ENCODE measurements around the gene PCGF3. TPM values are rescaled to one million over a fixed set of nuclear protein-coding genes. Genes with fewer than 3 reads are reported as not detected.

PCGF3 gene
- total and polyA plus RNA-seq, 12 donors, result 17.5 to 50.8 (median 21.9) TPM

GRCh38 chr4:664713-665231 is 40.9 kb upstream of the PCGF3 start:
- Histone ChIP-seq H3K9me3 (no peaks in the 10 kb centered on the region), H3K36me3 (no peaks in the 10 kb centered on the region), H3K4me1 (peaks cover 0 to 19% (median 8%) of the 10 kb centered on the region in 9 donors), H3K27me3 (peaks cover 0 to 17% (median 2%) of the 10 kb centered on the region in 7 donors), H3K4me3 (peak overlapping the region in 1 of 10 donors; percentile 75), H3K27ac (no peak overlapping the region)
- ATAC-seq, result no peak
- DNase-seq, result peak in 1 of 2 donors; percentile 11
- intact Hi-C loops (cut with DNase I), result no loop called here
- TF ChIP-seq, protein P1, sequence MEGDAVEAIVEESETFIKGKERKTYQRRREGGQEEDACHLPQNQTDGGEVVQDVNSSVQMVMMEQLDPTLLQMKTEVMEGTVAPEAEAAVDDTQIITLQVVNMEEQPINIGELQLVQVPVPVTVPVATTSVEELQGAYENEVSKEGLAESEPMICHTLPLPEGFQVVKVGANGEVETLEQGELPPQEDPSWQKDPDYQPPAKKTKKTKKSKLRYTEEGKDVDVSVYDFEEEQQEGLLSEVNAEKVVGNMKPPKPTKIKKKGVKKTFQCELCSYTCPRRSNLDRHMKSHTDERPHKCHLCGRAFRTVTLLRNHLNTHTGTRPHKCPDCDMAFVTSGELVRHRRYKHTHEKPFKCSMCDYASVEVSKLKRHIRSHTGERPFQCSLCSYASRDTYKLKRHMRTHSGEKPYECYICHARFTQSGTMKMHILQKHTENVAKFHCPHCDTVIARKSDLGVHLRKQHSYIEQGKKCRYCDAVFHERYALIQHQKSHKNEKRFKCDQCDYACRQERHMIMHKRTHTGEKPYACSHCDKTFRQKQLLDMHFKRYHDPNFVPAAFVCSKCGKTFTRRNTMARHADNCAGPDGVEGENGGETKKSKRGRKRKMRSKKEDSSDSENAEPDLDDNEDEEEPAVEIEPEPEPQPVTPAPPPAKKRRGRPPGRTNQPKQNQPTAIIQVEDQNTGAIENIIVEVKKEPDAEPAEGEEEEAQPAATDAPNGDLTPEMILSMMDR (IDR thresholded peaks at IDR 0.05), result no peak
- WGBS, 2 donors, result 95 to 96% methylated on average over 24 of the region's 24 CpGs

DNA sequence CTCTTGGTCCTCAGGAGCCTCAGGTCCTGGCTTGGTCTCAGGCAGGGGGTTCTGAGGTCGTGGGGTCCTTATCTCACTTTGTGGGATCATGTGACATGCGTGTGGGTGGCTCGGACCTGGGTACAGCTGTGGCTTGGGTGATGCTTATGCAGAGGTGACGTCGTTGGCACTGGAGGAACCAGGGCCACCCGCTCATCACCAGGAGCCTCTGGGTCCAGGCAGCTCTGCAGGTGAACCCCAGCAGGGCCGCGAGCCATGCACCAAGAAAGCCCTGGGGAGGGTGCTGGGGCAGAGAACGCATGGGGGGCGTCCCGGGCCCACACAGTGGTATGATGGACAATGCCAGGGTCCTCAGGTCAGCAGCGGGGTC is 40.3 kb upstream of the PCGF3 start:
- WGBS, 2 donors, result 88 to 89% methylated on average over 12 of the region's 12 CpGs
- Histone ChIP-seq H3K4me1 (peaks cover 0 to 19% (median 8%) of the 10 kb centered on the region in 9 donors), H3K4me3 (no peak overlapping the region), H3K36me3 (peaks cover 0 to 4% (median 0%) of the 10 kb centered on the region in 9 donors), H3K27me3 (peaks cover 0 to 17% (median 2%) of the 10 kb centered on the region in 7 donors), H3K27ac (no peak overlapping the region), H3K9me3 (no peaks in the 10 kb centered on the region)
- DNase-seq (no peak), ATAC-seq (no peak)
- TF ChIP-seq, protein P1 (IDR thresholded peaks at IDR 0.05), result no peak
- intact Hi-C loops (cut with DNase I), result no loop called here

DNA sequence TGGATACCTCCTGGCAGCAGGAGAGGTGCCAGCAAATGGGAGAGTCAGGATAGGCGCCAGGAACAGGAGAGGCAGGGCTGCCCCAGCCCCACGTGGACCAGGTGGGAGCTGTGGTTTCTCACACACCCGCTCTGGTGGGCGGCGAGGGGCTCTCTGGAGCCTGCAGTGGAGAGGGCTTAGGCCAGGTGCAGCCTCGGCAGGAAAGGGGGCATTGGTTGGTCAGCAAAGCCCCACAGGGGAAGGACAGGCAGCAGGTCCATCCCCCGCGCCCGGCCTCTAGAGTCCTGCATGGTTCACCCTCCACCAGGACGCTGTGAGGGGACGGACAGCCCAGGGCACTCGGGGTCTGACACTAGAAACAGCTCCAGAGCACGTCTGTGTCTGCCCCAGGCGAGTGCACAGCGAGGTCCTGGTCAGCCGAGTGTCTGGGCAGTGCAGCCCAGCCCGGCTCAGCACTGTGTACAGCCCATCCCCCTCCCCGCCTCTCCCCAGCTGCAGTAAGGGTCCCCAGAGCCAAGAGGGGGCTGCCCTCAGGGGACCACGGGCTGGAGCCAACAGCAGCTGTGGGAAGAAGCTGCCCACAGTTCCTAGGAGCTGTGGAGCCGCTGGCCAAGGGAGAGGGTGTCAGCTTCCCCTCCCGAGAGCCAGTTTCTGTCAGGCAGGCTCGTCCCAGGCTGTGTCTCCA is 39.7 kb upstream of the PCGF3 start:
- Histone ChIP-seq H3K27me3 (peaks cover 0 to 17% (median 2%) of the 10 kb centered on the region in 7 donors), H3K4me1 (peaks cover 0 to 19% (median 8%) of the 10 kb centered on the region in 9 donors), H3K9me3 (no peaks in the 10 kb centered on the region), H3K36me3 (peaks cover 0 to 9% (median 4%) of the 10 kb centered on the region in 9 donors), H3K4me3 (no peak overlapping the region), H3K27ac (no peak overlapping the region)
- 65 to 67% methylated on average over 22 of the region's 22 CpGs for WGBS, 2 donors
- ATAC-seq, result peak in 2 of 8 donors; percentile 14
- no peak for DNase-seq
- TF ChIP-seq, protein P1 (IDR thresholded peaks at IDR 0.05), result no peak
- intact Hi-C loops (cut with DNase I), result no loop called here

DNA sequence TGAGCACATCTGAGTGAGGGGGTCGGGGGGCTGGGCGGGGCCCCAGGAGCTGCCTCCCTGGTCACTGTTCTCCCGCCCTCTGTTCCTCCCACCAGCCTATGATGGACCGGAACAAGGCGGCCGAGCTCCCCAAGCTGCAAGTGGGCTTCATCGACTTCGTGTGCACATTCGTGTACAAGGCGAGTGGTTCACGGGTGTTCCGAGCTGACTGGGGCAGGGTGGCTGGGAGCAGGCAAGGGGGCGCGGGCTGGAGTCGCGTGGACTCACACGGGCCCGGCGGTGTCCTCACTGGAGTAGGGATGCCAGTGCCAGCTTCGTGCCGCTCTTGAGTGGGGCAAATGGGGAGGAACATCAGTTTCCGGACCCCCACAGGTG is 39.2 kb upstream of the PCGF3 start:
- peaks cover 0 to 19% (median 8%) of the 10 kb centered on the region in 9 donors for H3K4me1 ChIP-seq
- H3K27ac ChIP-seq, result no peak overlapping the region
- H3K9me3 ChIP-seq, result no peaks in the 10 kb centered on the region
- H3K4me3 ChIP-seq, result no peak overlapping the region
- no peak for ATAC-seq
- peaks cover 0 to 17% (median 2%) of the 10 kb centered on the region in 7 donors for H3K27me3 ChIP-seq
- 82 to 85% methylated on average over 22 of the region's 22 CpGs for WGBS, 2 donors
- H3K36me3 ChIP-seq, result peaks cover 0 to 14% (median 6%) of the 10 kb centered on the region in 9 donors
- intact Hi-C loops (cut with DNase I), result no loop called here
- no peak for DNase-seq
- TF ChIP-seq, protein P1 (IDR thresholded peaks at IDR 0.05), result no peak
